Medulla oblongata (tissue), 1 donor: ENCODE data around the gene PFN1.

Source experiments
- DNase-seq: peaks from one replicate; pipeline ENCODE4 v3.0.0-alpha.2; 2015; ENCODE audit errors: extremely low spot score

Gene PFN1

DNA sequence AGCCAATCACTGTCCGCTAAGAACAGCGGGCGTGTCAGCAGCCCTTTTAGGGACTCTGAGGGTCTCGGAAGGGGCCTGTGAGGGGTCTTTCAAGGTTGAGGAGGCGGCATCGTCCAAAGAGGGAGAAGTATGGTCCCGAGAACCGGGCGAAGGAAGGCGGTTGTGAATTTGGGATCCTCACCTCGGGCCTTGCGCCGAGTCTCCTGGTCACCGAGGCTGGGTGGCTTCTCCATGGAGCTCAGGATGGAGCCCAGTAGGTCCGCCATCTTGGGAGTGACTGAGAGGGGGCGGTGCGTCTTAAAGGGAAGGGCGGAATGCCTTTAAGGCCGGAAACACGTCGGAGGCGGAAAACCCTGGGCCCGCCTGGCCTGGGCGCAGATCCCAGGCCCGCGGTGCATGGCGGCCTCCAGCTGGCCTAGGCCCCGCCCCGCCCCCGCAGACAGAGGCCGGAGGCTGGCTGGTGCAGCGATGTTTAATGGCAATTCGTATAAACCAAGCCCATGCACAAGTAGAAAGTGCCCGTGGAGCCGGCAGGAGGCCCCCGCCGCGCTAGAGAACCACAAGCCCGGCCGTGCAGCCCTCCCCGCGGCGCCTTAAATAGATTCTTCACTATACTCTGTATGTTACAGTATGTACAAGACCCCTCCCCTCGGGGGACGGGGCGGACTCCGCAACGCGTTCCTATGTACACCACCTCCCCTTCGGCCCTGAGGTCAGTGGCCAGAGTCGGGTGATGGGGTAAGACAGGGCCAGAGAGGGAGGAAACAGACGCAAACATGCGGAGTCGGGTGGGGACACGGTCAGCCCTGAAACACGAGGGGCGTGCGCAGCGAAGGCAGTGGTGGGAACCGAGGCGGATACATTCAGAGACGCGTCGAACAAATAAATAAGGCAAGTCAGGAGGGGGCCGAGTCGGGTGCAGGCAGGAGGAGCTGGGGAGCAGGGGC is 19.5 kb upstream of the PFN1 start, which contains the start of gene SPAG7:
Gene SPAG7 (minus strand): TSS at position 279 of the 947 bp plus-strand sequence. CDS start 13 bp downstream, at position 266.
- peak; percentile 98 for DNase-seq

GRCh38 chr17:4966844-4967538 is 18.7 kb upstream of the PFN1 start:
- peak; percentile 100 for DNase-seq

DNA sequence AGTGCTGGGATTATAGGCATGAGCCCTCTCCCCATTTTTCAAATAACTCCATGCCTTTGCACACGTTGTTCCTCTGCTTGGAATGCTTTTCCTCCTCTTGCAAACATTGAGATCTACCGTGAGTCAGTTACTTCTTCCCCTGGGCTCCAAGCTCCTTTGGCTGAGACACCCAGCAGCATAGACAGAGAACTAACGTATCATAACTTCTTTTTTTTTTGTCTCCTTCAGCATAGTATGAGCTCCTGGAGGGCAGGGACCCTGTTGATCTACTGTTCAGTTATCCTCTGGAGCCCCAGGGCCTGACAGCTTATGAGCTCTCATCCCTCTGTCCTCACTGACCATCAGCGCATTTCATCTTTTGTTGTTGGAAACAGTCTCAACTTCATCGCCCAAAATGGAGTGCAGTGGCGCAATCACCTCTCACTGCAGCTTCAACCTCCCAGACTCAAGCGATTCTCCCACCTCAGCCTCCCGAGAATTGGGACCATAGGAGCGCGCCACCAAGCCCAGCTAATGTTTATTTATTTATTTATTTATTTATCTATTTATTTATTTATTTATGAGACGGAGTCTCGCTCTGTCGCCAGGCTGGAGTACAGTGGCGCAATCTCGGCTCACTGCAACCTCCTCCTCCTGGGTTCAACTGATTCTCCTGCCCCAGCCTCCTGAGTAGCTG is 17.1 kb upstream of the PFN1 start:
- DNase-seq, result no peak

DNA sequence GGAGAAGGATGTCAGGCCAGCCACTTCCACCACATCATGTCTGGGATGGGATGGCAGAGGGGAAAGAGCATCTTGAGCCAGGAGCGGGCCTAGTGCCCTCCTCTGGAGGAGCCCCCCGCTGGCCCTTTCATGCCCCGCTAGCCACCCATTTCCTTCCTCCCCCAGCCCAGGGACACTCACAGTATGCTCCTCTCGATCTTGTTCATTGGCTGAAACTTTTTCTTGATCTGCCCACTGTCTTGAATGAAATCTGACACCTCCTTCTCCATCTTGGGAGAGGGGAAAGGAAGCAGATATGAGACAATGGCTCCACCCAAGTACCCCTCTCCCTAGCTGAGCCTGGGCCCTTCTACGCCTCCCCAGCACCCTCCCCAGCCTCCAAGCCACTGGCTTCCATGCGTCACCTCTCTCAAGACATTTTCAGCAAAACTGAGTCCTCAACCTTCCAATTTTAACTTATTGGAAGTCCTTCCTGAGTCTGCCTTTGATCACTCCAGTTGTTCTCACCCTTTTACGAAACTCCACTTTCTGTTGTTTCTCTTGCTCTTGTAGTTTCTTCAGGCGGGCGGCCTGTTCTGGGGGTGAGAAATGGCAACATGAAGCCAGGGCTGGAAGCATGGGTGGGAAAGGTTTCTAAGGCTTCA is 12.1 kb upstream of the PFN1 start:
- no peak for DNase-seq

- no peak for DNase-seq
Measured at GRCh38 chr17:4959261-4959965, 11.1 kb upstream of the PFN1 start.

- DNase-seq, result no peak
Measured at GRCh38 chr17:4958102-4958501, 9.8 kb upstream of the PFN1 start.

- DNase-seq, result no peak
Measured at GRCh38 chr17:4956493-4957061, 8.2 kb upstream of the PFN1 start.

- no peak for DNase-seq
Measured at GRCh38 chr17:4955091-4955490, 6.8 kb upstream of the PFN1 start.

DNA sequence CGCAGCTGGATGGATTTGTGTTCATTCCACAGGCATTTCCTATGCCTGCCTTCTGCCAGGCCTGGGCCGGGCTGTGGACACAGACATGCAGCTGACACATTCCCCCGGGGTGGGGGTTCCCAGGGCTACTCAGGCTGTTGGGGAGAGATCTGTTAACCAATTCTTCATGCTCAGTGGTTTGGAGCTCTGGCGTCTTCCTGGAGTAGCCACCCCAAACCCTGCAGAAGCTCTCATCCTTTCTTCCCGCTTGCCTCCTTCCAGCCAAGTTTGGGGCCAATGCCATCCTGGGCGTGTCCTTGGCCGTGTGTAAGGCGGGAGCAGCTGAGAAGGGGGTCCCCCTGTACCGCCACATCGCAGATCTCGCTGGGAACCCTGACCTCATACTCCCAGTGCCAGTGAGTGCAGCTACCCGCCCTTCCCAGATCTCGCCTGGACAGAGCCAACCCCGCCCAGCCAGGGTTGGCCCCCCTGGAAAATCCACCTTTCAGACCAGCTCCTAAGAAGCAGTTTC is 5.2 kb upstream of the PFN1 start:
- no peak for DNase-seq

- no peak for DNase-seq
Measured at GRCh38 chr17:4951486-4951885, 3.2 kb upstream of the PFN1 start.

DNA sequence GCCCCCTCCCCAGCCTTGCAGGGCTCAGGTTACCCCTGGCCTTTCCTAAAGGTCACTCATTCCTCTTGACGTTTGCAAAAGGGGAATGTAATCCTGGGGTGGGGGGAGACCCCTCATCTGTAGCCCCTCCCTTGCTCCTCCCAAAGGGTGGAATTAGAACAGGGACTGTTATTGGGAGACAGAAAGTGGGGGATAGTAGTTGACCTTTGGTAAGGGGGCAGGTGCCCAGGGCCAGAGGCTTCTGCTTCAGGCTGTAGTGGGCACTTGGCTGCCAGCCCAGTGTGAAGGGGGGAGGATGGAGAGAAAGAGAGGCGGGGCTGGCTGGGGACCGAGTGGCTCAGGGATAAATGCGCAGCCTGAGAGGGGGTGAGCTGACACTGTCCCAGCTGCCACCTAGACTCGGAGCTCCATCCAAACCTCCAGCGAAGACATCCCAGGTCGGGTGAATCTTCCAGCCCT is 2.4 kb upstream of the PFN1 start, which contains the start of gene ENO3:
Gene ENO3 (plus strand): TSS at position 374 of the 459 bp plus-strand sequence. CDS start 711 bp downstream, outside the sequence.
- DNase-seq, result no peak

DNA sequence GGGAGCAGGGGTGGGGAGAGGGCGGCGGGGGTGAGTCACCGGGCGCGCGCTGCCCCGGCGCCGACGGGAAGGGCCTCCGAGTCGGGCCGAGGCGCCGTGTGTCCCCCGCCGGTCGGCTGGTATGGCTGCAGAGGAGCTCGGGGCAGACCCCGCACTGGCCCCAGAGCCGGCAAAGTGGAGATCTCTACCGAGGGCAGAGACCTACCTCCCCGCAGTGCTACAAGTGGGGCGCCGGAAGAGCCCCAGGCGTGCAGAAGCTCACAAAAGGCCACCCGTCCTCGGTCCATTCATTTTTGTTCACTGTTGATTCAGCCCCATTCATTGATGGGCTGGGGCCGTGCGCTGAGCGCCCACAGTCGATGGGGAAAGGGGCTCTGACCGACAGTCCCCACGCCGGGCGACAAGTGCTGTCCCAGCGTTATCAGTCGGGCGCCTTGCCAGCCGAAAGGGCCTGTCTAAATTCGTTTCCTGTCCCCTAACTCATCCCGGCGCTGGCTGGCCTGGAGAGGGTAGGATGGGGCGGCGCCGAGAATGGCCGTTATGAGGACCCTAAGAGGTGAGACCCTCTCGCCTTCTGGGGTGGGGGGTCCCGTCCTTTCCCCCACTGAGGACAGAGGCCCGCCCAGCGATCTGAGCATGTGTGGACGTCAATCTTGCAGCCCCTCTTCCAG is 1.9 kb upstream of the PFN1 start:
- DNase-seq, result no peak

DNA sequence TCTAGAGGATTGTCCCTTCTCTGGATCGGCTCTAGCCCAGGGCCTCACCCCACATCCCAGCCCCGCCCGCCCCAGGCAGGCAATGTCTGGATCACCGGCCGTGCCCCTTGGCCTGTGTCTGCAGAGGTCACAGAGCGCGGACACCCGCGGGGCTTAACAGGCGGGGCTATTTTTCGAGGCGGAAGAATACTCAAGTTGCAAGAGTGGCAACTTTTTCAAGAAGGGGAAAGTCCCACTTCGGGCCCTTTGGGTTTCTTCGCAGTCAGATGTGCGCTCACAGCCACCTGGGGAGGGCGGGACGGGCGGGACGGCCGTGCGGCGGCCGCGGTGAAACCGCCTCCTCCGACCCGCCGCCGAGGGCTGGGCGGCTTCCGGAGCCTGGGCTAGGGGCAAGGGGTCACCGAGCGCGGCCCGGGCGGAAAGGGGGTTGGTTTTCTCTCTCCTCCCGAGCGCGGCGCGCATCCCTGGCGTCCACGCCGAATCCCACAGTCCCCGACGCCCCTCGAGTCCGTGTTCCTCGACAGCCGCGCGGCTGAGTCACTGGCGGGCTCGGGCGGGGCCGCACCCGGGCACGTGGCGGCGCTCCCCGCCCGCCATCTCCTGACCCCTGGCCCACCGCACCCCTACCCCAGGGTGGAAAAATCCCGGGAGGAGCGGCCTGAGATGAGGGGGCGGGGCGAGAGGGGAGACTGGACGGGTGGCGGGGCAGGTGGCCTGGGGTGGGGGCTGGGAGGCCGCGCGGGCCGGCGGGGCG is 1.2 kb upstream of the PFN1 start:
- DNase-seq, result peak; percentile 50

- peak; percentile 88 for DNase-seq
Measured at GRCh38 chr17:4948931-4949320, 596 bp upstream of the PFN1 start.

DNA sequence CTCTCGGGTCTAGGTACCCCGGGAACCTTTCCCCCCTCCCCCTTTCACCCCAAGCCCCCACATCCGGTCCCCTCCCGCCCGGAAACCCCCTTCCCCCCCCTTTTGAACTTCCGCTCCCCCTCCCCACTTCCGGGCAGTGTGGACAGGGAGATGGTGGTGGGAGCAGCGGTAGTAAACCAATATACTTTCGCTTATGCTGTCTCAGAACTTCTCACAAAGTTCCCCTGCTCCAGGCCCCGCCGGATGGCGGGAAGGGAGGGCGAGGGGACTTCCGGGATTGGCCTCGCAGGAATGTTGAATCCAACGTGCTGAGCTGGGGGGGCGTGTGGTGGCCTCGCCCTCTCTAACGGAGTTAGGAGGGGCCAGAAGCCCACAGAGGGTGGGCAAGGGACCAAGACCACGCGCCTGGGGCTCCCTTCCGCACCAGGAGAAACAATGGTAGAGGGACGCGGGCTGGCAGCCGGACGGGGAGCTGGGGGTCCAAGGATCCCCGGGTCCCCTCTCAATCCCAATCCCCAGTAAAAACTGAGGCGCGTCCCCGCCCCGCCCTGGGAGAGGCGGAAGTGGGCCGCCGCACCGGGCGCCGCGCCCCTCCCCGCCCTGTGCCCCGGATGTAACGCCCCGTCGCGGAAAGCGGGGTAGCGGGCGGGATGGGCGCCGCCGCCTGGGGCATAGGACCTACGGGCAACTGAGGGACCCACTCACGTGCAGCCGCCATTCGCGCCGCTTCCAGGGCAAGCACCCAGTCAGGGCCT is 742 bp downstream of the PFN1 start:
- peak; percentile 39 for DNase-seq

DNA sequence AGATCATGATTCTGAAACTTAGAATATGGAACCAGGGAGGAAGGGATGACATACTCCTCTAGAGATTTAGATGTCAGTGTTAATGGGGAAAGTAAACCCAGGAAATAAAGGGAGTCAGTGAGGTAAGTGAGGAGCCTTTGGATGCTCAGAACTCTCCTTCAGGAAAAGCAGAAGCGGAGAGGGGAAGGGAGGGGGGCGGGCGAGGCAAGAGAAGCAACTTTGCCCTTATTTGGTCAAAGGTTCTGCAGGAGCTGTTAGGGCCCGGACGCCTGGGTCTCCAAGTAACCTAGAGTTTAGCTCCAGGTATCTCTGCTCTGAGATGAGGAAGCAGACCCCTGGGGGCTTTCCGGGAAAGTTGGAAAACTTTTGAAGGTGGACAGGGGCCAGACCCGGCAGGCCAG is 1.3 kb downstream of the PFN1 start:
- no peak for DNase-seq

GRCh38 chr17:4946312-4946976 is 1.9 kb downstream of the PFN1 start:
- no peak for DNase-seq

DNA sequence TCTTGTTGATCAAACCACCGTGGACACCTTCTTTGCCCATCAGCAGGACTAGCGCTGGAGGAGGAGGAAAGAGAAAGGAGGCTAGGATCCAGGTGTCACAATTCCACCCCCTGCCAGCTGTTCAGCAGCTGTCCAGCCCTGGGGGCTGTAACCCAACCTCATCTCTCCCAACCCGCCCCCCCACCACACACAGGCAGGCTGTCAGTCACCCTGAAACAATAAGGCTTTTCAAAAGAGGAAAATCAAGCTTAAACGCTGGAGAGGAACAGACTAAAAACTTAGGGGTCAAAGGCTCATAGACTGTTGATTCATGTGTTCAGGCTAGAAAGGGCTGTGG is 2.4 kb downstream of the PFN1 start:
- no peak for DNase-seq
